Panc1 (cell line): ENCODE results near the gene GPLD1. TPM values are rescaled to one million over a fixed set of nuclear protein-coding genes. Genes with fewer than 3 reads are reported as not detected.
"Not testable (repeated sequence)": the region's sequence is repeated elsewhere in the genome, so short reads cannot be mapped to it uniquely, and the experiment has no call there.

Experiments
- ATAC-seq: fragments of 200-7000 bp; cut with Tn5 transposase; 2 replicates; pipeline ENCODE4 v1.9.1; 2020; ENCODE audit warnings: mild to moderate bottlenecking, moderate library complexity
- BruUV-seq: library from RNA; stranded (reverse); fragments of 400-500 nt; replicated peaks from 2 replicates; lab custom pipeline; 2021; lab: Mats Ljungman, UMichigan
- CTCF ChIA-PET: fragments of 300-600 bp; sonication (Branson Sonifier 250); formaldehyde crosslinking; loops from one replicate; lab custom pipeline; 2022; ENCODE audit warnings: antibody characterized with exemption; lab: Charles Lee
- POLR2A ChIA-PET: fragments of 300-600 bp; sonication (Branson Sonifier 250); formaldehyde crosslinking; loops from one replicate; lab custom pipeline; 2022; ENCODE audit warnings: antibody characterized with exemption; lab: Charles Lee
- DNase-seq: peaks from one replicate; pipeline ENCODE4 v3.0.0-alpha.2; 2010; ENCODE audit warnings: low read depth, low spot score
- H3K27ac ChIP-seq: 2 replicates; pipeline ENCODE4 v1.5.1; 2011; ENCODE audit warnings: mild to moderate bottlenecking, low read length, inconsistent platforms
- H3K27me3 ChIP-seq: fragments of 200-500 bp; sonication (Bioruptor generic); 2 replicates; pipeline ENCODE4 v1.6.0; 2014; ENCODE audit warnings: low read length, inconsistent platforms; ENCODE audit not compliant: control insufficient read depth, insufficient read depth
- H3K36me3 ChIP-seq: fragments of 200-500 bp; sonication (Bioruptor generic); 2 replicates; pipeline ENCODE4 v1.5.1; 2014; ENCODE audit warnings: inconsistent platforms, mild to moderate bottlenecking, low read length, moderate library complexity; ENCODE audit not compliant: control insufficient read depth, insufficient read depth
- H3K4me1 ChIP-seq: 2 replicates; pipeline ENCODE4 v1.5.1; 2011; ENCODE audit warnings: inconsistent platforms, mild to moderate bottlenecking, low read length, moderate library complexity; ENCODE audit not compliant: control insufficient read depth, insufficient read depth
- H3K4me3 ChIP-seq, 2 experiments: 2 replicates each; pipeline ENCODE4 v1.5.1; 2011 to 2012; ENCODE audit warnings: low read depth in 2 of 2, low read length in 2 of 2, mild to moderate bottlenecking in 2 of 2, inconsistent platforms in 1 of 2, moderate library complexity in 1 of 2
- H3K9me3 ChIP-seq: fragments of 200-500 bp; sonication (Bioruptor generic); 2 replicates; pipeline ENCODE4 v1.5.1; 2014; ENCODE audit warnings: low read depth, mild to moderate bottlenecking, inconsistent platforms, low read length, moderate library complexity; ENCODE audit not compliant: control insufficient read depth, insufficient read depth
- POLR2AphosphoS5 ChIP-seq: IDR thresholded peaks from 2 replicates; pipeline ENCODE4 v1.6.1; 2012; ENCODE audit warnings: mild to moderate bottlenecking, low read depth, low read length, moderate library complexity
- SIN3A ChIP-seq: IDR thresholded peaks from 2 replicates; pipeline ENCODE4 v1.6.1; 2012; ENCODE audit warnings: low read depth, mild to moderate bottlenecking, low read length, moderate library complexity, borderline replicate concordance; ENCODE audit not compliant: insufficient read depth
- TCF7L2 ChIP-seq: IDR thresholded peaks from 2 replicates; pipeline ENCODE4 v1.6.1; 2011; ENCODE audit warnings: mild to moderate bottlenecking, low read depth, low read length, inconsistent platforms
- in situ Hi-C: cut with HindIII; loops from 2 replicates; pipeline ENCODE4 v1.10.0; 2016; ENCODE audit warnings: low sequenced_read_pairs, low pct_unique_long_range_greater_than_20kb
- intact Hi-C: fragments of 100-400 bp; cut with micrococcal nuclease; formaldehyde crosslinking; loops from one replicate; pipeline ENCODE4 v1.10.0; 2022; ENCODE audit not compliant: unreplicated experiment
- total RNA-seq: library from RNA; stranded (reverse); gene quantifications from one replicate; pipeline ENCODE4 v1.2.1, GENCODE V29; 2021; ENCODE audit not compliant: unreplicated experiment
- TF ChIP-seq, protein P1 (sequence below), 2 experiments: IDR thresholded peaks; 2 replicates each; pipeline ENCODE4 v1.6.1; 2011 to 2012; ENCODE audit warnings: low read depth in 2 of 2, control low read depth in 1 of 2, low read length in 1 of 2, mild to moderate bottlenecking in 1 of 2, moderate library complexity in 1 of 2; ENCODE audit not compliant: insufficient read depth in 1 of 2
- TF ChIP-seq, protein P2 (sequence below): fragments of 450-650 bp; IDR thresholded peaks from 2 replicates; pipeline ENCODE4 v1.5.1; 2017; ENCODE audit warnings: mild to moderate bottlenecking

The GPLD1 gene
- total RNA-seq, 1 experiment from 2014 or later, result 0.98 TPM

DNA sequence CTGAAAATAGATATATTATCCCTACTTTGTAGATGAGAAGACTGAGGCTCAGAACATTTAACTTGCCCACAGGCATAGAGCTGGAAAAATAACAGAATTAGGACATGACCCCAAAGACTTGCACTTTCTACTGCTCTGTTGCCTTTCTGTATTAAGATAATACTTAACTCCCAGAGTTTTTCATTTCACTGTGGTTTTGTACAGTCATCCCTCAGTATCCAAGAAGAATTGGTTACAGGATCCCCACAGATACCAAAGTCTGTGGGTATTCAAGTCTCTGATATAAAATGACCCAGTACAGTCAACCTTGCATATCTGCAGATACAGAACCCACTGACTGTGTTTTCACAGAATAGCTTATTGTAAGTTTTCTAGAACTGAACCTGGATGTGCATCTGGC, 69.9 kb downstream of the GPLD1 start:
- BruUV-seq, result no TSS peak
- intact Hi-C loops, result no loop called here
- H3K4me3 ChIP-seq, result no peak overlapping the region
- ATAC-seq (no peak), DNase-seq (no peak)
- peaks cover 53% of the 10 kb centered on the region for H3K36me3 ChIP-seq
- TF ChIP-seq, protein P1, sequence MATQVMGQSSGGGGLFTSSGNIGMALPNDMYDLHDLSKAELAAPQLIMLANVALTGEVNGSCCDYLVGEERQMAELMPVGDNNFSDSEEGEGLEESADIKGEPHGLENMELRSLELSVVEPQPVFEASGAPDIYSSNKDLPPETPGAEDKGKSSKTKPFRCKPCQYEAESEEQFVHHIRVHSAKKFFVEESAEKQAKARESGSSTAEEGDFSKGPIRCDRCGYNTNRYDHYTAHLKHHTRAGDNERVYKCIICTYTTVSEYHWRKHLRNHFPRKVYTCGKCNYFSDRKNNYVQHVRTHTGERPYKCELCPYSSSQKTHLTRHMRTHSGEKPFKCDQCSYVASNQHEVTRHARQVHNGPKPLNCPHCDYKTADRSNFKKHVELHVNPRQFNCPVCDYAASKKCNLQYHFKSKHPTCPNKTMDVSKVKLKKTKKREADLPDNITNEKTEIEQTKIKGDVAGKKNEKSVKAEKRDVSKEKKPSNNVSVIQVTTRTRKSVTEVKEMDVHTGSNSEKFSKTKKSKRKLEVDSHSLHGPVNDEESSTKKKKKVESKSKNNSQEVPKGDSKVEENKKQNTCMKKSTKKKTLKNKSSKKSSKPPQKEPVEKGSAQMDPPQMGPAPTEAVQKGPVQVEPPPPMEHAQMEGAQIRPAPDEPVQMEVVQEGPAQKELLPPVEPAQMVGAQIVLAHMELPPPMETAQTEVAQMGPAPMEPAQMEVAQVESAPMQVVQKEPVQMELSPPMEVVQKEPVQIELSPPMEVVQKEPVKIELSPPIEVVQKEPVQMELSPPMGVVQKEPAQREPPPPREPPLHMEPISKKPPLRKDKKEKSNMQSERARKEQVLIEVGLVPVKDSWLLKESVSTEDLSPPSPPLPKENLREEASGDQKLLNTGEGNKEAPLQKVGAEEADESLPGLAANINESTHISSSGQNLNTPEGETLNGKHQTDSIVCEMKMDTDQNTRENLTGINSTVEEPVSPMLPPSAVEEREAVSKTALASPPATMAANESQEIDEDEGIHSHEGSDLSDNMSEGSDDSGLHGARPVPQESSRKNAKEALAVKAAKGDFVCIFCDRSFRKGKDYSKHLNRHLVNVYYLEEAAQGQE (IDR thresholded peaks at IDR 0.05; ENCODE audit: insufficient read depth in 1 of 2, low read depth in 2 of 2, low read length in 1 of 2), result no peak
- TF ChIP-seq SIN3A, result no peak
- TF ChIP-seq POLR2AphosphoS5, result no peak
- TF ChIP-seq TCF7L2, result no peak
- TF ChIP-seq, protein P2, sequence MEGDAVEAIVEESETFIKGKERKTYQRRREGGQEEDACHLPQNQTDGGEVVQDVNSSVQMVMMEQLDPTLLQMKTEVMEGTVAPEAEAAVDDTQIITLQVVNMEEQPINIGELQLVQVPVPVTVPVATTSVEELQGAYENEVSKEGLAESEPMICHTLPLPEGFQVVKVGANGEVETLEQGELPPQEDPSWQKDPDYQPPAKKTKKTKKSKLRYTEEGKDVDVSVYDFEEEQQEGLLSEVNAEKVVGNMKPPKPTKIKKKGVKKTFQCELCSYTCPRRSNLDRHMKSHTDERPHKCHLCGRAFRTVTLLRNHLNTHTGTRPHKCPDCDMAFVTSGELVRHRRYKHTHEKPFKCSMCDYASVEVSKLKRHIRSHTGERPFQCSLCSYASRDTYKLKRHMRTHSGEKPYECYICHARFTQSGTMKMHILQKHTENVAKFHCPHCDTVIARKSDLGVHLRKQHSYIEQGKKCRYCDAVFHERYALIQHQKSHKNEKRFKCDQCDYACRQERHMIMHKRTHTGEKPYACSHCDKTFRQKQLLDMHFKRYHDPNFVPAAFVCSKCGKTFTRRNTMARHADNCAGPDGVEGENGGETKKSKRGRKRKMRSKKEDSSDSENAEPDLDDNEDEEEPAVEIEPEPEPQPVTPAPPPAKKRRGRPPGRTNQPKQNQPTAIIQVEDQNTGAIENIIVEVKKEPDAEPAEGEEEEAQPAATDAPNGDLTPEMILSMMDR, result no peak
- in situ Hi-C loops, result no loop called here
- POLR2A ChIA-PET, result no interaction called here
- CTCF ChIA-PET, result no interaction called here
- no peaks in the 10 kb centered on the region for H3K4me1 ChIP-seq
- H3K27me3 ChIP-seq, result no peaks in the 10 kb centered on the region
- H3K27ac ChIP-seq, result no peak overlapping the region
- H3K9me3 ChIP-seq, result no peaks in the 10 kb centered on the region

DNA sequence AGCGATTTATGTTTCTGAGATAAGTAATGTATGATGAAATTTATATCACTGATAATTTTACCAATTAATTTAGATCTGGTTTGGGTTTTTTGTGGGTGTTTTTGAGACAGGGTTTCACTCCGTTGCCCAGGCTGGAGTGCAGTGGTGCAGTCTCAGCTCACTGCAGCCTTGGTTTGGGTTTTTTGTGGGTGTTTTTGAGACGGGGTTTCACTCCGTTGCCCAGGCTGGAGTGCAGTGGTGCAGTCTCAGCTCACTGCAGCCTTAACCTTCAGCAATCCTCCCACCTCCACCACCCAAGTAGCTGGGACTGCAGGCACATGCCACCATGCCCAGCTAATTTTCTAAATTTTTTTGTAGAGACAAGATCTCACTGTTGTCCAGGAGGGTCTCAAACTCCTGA, 73.6 kb downstream of the GPLD1 start:
- POLR2A ChIA-PET, result no interaction called here
- intact Hi-C loops (no loop called here), in situ Hi-C loops (no loop called here)
- Histone ChIP-seq H3K4me1 (no peaks in the 10 kb centered on the region), H3K9me3 (no peaks in the 10 kb centered on the region), H3K36me3 (peaks cover 42% of the 10 kb centered on the region), H3K4me3 (no peak overlapping the region), H3K27ac (no peak overlapping the region), H3K27me3 (no peaks in the 10 kb centered on the region)
- CTCF ChIA-PET, result no interaction called here
- BruUV-seq, result no TSS peak
- DNase-seq (no peak), ATAC-seq (no peak)
- TF ChIP-seq POLR2AphosphoS5 (no peak), SIN3A (no peak), TCF7L2 (no peak)
- TF ChIP-seq, protein P1 (IDR thresholded peaks at IDR 0.05; ENCODE audit: insufficient read depth in 1 of 2, low read depth in 2 of 2, low read length in 1 of 2), result no peak
- TF ChIP-seq, protein P2, result no peak

DNA sequence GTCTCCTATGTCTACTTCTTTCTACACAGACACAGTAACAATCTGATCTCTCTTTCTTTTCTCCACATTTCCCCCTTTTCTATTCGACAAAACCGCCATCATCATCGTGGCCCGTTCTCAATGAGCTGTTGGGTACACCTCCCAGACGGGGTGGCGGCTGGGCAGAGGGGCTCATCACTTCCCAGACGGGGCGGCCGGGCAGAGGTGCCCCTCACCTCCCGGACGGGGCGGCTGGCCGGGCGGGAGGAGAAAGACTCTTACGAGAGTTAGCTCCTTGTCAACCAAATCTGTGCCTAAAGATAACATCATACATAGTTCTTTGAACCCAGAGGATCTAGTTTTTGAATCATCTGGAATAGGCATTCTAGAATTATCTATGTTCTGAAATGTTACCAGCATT, 74.8 kb downstream of the GPLD1 start:
- in situ Hi-C loops, BruUV-seq, POLR2A ChIA-PET, ATAC-seq, H3K4me1 ChIP-seq, H3K27ac ChIP-seq, DNase-seq, H3K27me3 ChIP-seq, H3K4me3 ChIP-seq, CTCF ChIA-PET, intact Hi-C loops, H3K9me3 ChIP-seq: not testable (repeated sequence)
- H3K36me3 ChIP-seq, result peaks cover 45% of the 10 kb centered on the region
